Liver (tissue), 9 donors: Measurements from ENCODE around the gene STX1A. TPM values are rescaled to one million over a fixed set of nuclear protein-coding genes. Genes with fewer than 3 reads are reported as not detected.

Source experiments
- DNase-seq: peaks from one replicate; pipeline ENCODE4 v3.0.0-alpha.2; 2017; ENCODE audit warnings: low spot score
- H3K27ac ChIP-seq, 2 donors: one replicate each; pipeline ENCODE4 v1.7.0; 2013; ENCODE audit warnings: inconsistent platforms in 2 of 2, low read length in 2 of 2, control low read depth in 1 of 2, low read depth in 1 of 2, mild to moderate bottlenecking in 1 of 2
- H3K27me3 ChIP-seq, 4 donors: one replicate each; pipeline versions ENCODE4 v1.6.1 to v1.7.0; 2013; ENCODE audit warnings: low read length in 3 of 4, inconsistent platforms in 1 of 4, mild to moderate bottlenecking in 1 of 4, moderate library complexity in 1 of 4; ENCODE audit not compliant: control insufficient read depth in 4 of 4, insufficient read depth in 4 of 4
- H3K36me3 ChIP-seq, 4 donors: one replicate each; pipeline versions ENCODE4 v1.6.1 to v1.7.0; 2013; ENCODE audit warnings: low read length in 3 of 4, mild to moderate bottlenecking in 3 of 4, low read depth in 1 of 4, moderate library complexity in 1 of 4; ENCODE audit not compliant: control insufficient read depth in 4 of 4, insufficient read depth in 3 of 4
- H3K4me1 ChIP-seq, 4 donors: one replicate each; pipeline versions ENCODE4 v1.6.1 to v1.7.0; 2013; ENCODE audit warnings: low read length in 3 of 4, mild to moderate bottlenecking in 3 of 4, moderate library complexity in 1 of 4; ENCODE audit not compliant: control insufficient read depth in 4 of 4, insufficient read depth in 4 of 4
- H3K4me3 ChIP-seq, 3 donors: one replicate each; pipeline versions ENCODE4 v1.6.1 to v1.7.0; 2013; ENCODE audit warnings: low read length in 3 of 3, control low read depth in 1 of 3, low read depth in 1 of 3, mild to moderate bottlenecking in 1 of 3
- H3K9ac ChIP-seq, 2 donors: one replicate each; pipeline ENCODE4 v1.7.0; 2013; ENCODE audit warnings: low read length in 2 of 2, mild to moderate bottlenecking in 2 of 2, moderate library complexity in 2 of 2, control low read depth in 1 of 2, low read depth in 1 of 2
- H3K9me3 ChIP-seq, 4 donors: one replicate each; pipeline versions ENCODE4 v1.6.1 to v1.7.0; 2013; ENCODE audit warnings: low read length in 3 of 4; ENCODE audit not compliant: control insufficient read depth in 4 of 4
- CTCF ChIP-seq: fragments of 150-350 bp; IDR thresholded peaks from 2 replicates; pipeline ENCODE4 v1.5.1; 2017; ENCODE audit warnings: improper control_type of control experiment, low read depth, low read length; ENCODE audit not compliant: missing input control
- EGR1 ChIP-seq, 2 donors: IDR thresholded peaks; 2 replicates each; pipeline ENCODE4 v1.6.1; 2016 to 2018; ENCODE audit warnings: antibody characterized with exemption in 2 of 2, low read depth in 2 of 2
- FOXA1 ChIP-seq: IDR thresholded peaks from 2 replicates; pipeline ENCODE4 v1.6.1; 2016; ENCODE audit warnings: antibody characterized with exemption
- FOXA2 ChIP-seq: IDR thresholded peaks from 2 replicates; pipeline ENCODE4 v1.6.1; 2016; ENCODE audit warnings: antibody characterized with exemption
- GABPA ChIP-seq, 2 donors: IDR thresholded peaks in 1 of 2; conservative IDR thresholded peaks in 1 of 2; 2 replicates each; pipeline ENCODE4 v1.6.1; 2016; ENCODE audit warnings: antibody characterized with exemption in 2 of 2, mild to moderate bottlenecking in 1 of 2, moderate library complexity in 1 of 2
- HNF4A ChIP-seq, 2 donors: conservative IDR thresholded peaks; 2 replicates each; pipeline ENCODE4 v1.6.1; 2016; ENCODE audit warnings: antibody characterized with exemption in 2 of 2, mild to moderate bottlenecking in 2 of 2
- HNF4G ChIP-seq: IDR thresholded peaks from 2 replicates; pipeline ENCODE4 v1.6.1; 2016; ENCODE audit warnings: antibody characterized with exemption
- JUND ChIP-seq, 2 donors: IDR thresholded peaks; 2 replicates each; pipeline ENCODE4 v1.6.1; 2016; ENCODE audit warnings: antibody characterized with exemption in 2 of 2
- MAX ChIP-seq: IDR thresholded peaks from 2 replicates; pipeline ENCODE4 v1.6.1; 2016; ENCODE audit warnings: antibody characterized with exemption
- NR2F2 ChIP-seq: IDR thresholded peaks from 2 replicates; pipeline ENCODE4 v1.6.1; 2016; ENCODE audit warnings: antibody characterized with exemption
- RAD21 ChIP-seq, 2 donors: IDR thresholded peaks; 2 replicates each; pipeline ENCODE4 v1.6.1; 2016; ENCODE audit warnings: antibody characterized with exemption in 2 of 2, mild to moderate bottlenecking in 2 of 2
- RXRA ChIP-seq, 2 donors: IDR thresholded peaks; 2 replicates each; pipeline ENCODE4 v1.6.1; 2017 to 2018; ENCODE audit warnings: antibody characterized with exemption in 2 of 2, mild to moderate bottlenecking in 1 of 2
- SP1 ChIP-seq: IDR thresholded peaks from 2 replicates; pipeline ENCODE4 v1.6.1; 2018; ENCODE audit warnings: antibody characterized with exemption, mild to moderate bottlenecking
- TAF1 ChIP-seq: conservative IDR thresholded peaks from 2 replicates; pipeline ENCODE4 v1.6.1; 2016; ENCODE audit warnings: antibody characterized with exemption, mild to moderate bottlenecking
- YY1 ChIP-seq: IDR thresholded peaks from 2 replicates; pipeline ENCODE4 v1.6.1; 2016; ENCODE audit warnings: antibody characterized with exemption, mild to moderate bottlenecking
- WGBS: extraction: QIAGEN DNeasy Blood & Tissue Kit; methylation state at CpG from one replicate; pipeline ENCODE4 v1.1.7; 2013; 5-methylcytosine and 5-hydroxymethylcytosine counted together
- polyA plus RNA-seq, 2 donors: library from polyadenylated mRNA; stranded (reverse) in 1 of 2; unstranded in 1 of 2; fragments of 200-250 nt in 1 of 2; fragments of >200 nt in 1 of 2; fragmentation: Nextera tagmentation in 1 of 2; extraction: Ambion mirVana in 1 of 2; gene quantifications; one replicate each; pipeline versions ENCODE4 v1.2.1 to v1.2.3, GENCODE V29; 2013 to 2015
- total RNA-seq, 2 donors: library from RNA; depleted of rRNA; stranded (reverse); fragments of >200 nt; gene quantifications; one replicate each; pipeline ENCODE4 v1.2.3, GENCODE V29; 2014
- TF ChIP-seq, protein P1 (sequence below): IDR thresholded peaks from 2 replicates; pipeline ENCODE4 v1.6.1; 2016; ENCODE audit warnings: antibody characterized with exemption
- TF ChIP-seq, protein P2 (sequence below): IDR thresholded peaks from 2 replicates; pipeline ENCODE4 v1.6.1; 2016; ENCODE audit warnings: antibody characterized with exemption
- TF ChIP-seq, protein P3 (sequence below): IDR thresholded peaks from 2 replicates; pipeline ENCODE4 v1.6.1; 2016; ENCODE audit warnings: antibody characterized with exemption, mild to moderate bottlenecking
- donor health status: healthy.
- donor health status: healthy.
- donor health status: healthy.
- donor health status: healthy.
- donor health status: healthy.

STX1A gene
- total and polyA plus RNA-seq, 4 donors = 0.49 to 1.9 (median 1.1) TPM

DNA sequence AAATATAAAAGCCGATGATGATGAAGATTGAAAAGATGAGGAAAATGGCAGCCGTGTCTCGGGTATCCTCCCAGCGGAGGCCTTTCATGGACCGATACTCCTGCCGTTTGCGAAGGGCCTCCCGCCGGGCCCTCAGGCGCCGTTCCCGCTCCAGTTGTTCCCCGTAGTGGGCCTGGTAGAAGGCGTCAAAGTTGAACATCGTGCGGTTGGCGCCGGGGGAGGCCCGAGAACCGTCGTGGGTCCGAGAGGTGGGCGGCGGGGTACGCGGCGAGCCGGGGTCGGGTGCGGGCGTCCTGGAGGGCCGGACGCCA lies 36.8 kb downstream of the STX1A start:
- TF ChIP-seq TAF1 (no peak), HNF4G (no peak), CTCF (no peak), MAX (no peak), RXRA (IDR thresholded peaks at IDR 0.05) (no peak), FOXA1 (no peak), GABPA (IDR thresholded peaks at IDR 0.05 in 1 of 2, conservative IDR thresholded peaks at IDR 0.05 in 1 of 2) (no peak), YY1 (no peak), RAD21 (IDR thresholded peaks at IDR 0.05) (no peak), NR2F2 (no peak), HNF4A (conservative IDR thresholded peaks at IDR 0.05) (no peak), FOXA2 (no peak), EGR1 (IDR thresholded peaks at IDR 0.05; ENCODE audit: low read depth in 2 of 2) (no peak), SP1 (no peak), JUND (IDR thresholded peaks at IDR 0.05) (no peak)
- TF ChIP-seq, protein P1, sequence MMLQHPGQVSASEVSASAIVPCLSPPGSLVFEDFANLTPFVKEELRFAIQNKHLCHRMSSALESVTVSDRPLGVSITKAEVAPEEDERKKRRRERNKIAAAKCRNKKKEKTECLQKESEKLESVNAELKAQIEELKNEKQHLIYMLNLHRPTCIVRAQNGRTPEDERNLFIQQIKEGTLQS = no peak
- TF ChIP-seq, protein P2, sequence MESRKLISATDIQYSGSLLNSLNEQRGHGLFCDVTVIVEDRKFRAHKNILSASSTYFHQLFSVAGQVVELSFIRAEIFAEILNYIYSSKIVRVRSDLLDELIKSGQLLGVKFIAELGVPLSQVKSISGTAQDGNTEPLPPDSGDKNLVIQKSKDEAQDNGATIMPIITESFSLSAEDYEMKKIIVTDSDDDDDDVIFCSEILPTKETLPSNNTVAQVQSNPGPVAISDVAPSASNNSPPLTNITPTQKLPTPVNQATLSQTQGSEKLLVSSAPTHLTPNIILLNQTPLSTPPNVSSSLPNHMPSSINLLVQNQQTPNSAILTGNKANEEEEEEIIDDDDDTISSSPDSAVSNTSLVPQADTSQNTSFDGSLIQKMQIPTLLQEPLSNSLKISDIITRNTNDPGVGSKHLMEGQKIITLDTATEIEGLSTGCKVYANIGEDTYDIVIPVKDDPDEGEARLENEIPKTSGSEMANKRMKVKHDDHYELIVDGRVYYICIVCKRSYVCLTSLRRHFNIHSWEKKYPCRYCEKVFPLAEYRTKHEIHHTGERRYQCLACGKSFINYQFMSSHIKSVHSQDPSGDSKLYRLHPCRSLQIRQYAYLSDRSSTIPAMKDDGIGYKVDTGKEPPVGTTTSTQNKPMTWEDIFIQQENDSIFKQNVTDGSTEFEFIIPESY = no peak
- TF ChIP-seq, protein P3, sequence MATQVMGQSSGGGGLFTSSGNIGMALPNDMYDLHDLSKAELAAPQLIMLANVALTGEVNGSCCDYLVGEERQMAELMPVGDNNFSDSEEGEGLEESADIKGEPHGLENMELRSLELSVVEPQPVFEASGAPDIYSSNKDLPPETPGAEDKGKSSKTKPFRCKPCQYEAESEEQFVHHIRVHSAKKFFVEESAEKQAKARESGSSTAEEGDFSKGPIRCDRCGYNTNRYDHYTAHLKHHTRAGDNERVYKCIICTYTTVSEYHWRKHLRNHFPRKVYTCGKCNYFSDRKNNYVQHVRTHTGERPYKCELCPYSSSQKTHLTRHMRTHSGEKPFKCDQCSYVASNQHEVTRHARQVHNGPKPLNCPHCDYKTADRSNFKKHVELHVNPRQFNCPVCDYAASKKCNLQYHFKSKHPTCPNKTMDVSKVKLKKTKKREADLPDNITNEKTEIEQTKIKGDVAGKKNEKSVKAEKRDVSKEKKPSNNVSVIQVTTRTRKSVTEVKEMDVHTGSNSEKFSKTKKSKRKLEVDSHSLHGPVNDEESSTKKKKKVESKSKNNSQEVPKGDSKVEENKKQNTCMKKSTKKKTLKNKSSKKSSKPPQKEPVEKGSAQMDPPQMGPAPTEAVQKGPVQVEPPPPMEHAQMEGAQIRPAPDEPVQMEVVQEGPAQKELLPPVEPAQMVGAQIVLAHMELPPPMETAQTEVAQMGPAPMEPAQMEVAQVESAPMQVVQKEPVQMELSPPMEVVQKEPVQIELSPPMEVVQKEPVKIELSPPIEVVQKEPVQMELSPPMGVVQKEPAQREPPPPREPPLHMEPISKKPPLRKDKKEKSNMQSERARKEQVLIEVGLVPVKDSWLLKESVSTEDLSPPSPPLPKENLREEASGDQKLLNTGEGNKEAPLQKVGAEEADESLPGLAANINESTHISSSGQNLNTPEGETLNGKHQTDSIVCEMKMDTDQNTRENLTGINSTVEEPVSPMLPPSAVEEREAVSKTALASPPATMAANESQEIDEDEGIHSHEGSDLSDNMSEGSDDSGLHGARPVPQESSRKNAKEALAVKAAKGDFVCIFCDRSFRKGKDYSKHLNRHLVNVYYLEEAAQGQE = no peak
- no peaks in the 10 kb centered on the region for H3K27me3 ChIP-seq
- no peaks in the 10 kb centered on the region for H3K9me3 ChIP-seq
- H3K27ac ChIP-seq = peak overlapping the region; percentile 73 to 87
- DNase-seq = no peak
- H3K4me3 ChIP-seq = peak overlapping the region; percentile 90 to 97 (median 91)
- H3K4me1 ChIP-seq = peaks cover 21 to 41% (median 35%) of the 10 kb centered on the region in 4 donors
- under 1% methylated on average over 33 of the region's 33 CpGs for WGBS
- H3K36me3 ChIP-seq = peaks cover 0 to 14% (median 7%) of the 10 kb centered on the region in 4 donors
- H3K9ac ChIP-seq = peak overlapping the region; percentile 74 to 83
